SH-SY5Y (cell line): ENCODE measurements around the gene OSTN.

Source experiments
- GATA2 ChIP-seq: IDR thresholded peaks from 2 replicates; pipeline ENCODE4 v1.6.1; 2011; ENCODE audit warnings: mild to moderate bottlenecking, low read depth, low read length
- GATA3 ChIP-seq: IDR thresholded peaks from 2 replicates; pipeline ENCODE4 v1.6.1; 2011; ENCODE audit warnings: low read depth, mild to moderate bottlenecking, low read length, moderate library complexity

GRCh38 chr3:191301017-191301416 is 102.0 kb downstream of the OSTN start:
- TF ChIP-seq GATA2: no peak
- no peak for TF ChIP-seq GATA3
